HUES6 (cell line): Measurements from ENCODE around the gene IL11.

ENCODE experiments used
- H3K27ac ChIP-seq: 2 replicates; pipeline ENCODE4 v1.7.0; 2013; ENCODE audit warnings: low read depth, mild to moderate bottlenecking, low read length, inconsistent platforms
- H3K27me3 ChIP-seq: 2 replicates; pipeline ENCODE4 v1.6.1; 2013; ENCODE audit warnings: low read length; ENCODE audit not compliant: control insufficient read depth, insufficient read depth
- H3K36me3 ChIP-seq: 2 replicates; pipeline ENCODE4 v1.6.1; 2013; ENCODE audit warnings: low read length; ENCODE audit not compliant: control insufficient read depth, insufficient read depth
- H3K4me1 ChIP-seq: 2 replicates; pipeline ENCODE4 v1.6.1; 2013; ENCODE audit warnings: low read length; ENCODE audit not compliant: control insufficient read depth, insufficient read depth
- H3K4me3 ChIP-seq: 2 replicates; pipeline ENCODE4 v1.5.1; 2013; ENCODE audit warnings: low read depth, low read length
- H3K9ac ChIP-seq: one replicate; pipeline ENCODE4 v1.6.1; 2013; ENCODE audit warnings: mild to moderate bottlenecking, low read length
- H3K9me3 ChIP-seq: 2 replicates; pipeline ENCODE4 v1.6.1; 2013; ENCODE audit warnings: low read depth, low read length; ENCODE audit not compliant: control insufficient read depth, insufficient read depth

IL11 gene

GRCh38 chr19:55346725-55347441 is 23.4 kb downstream of the IL11 start:
- H3K9ac ChIP-seq: no peak overlapping the region
- H3K4me3 ChIP-seq: no peak overlapping the region
- no peaks in the 10 kb centered on the region for H3K9me3 ChIP-seq
- H3K27me3 ChIP-seq: peaks cover 15% of the 10 kb centered on the region
- H3K4me1 ChIP-seq: peaks cover 40% of the 10 kb centered on the region
- H3K27ac ChIP-seq: no peak overlapping the region
- H3K36me3 ChIP-seq: peaks cover 46% of the 10 kb centered on the region

GRCh38 chr19:55345818-55346724 is 24.2 kb downstream of the IL11 start:
- peaks cover 46% of the 10 kb centered on the region for H3K4me1 ChIP-seq
- peaks cover 48% of the 10 kb centered on the region for H3K36me3 ChIP-seq

GRCh38 chr19:55345101-55345817 is 25.0 kb downstream of the IL11 start:
- Histone ChIP-seq H3K9ac (peak overlapping the region; percentile 15), H3K9me3 (no peaks in the 10 kb centered on the region), H3K27me3 (no peaks in the 10 kb centered on the region), H3K4me1 (peaks cover 44% of the 10 kb centered on the region), H3K27ac (no peak overlapping the region), H3K4me3 (no peak overlapping the region), H3K36me3 (peaks cover 48% of the 10 kb centered on the region)

More at GRCh38 chr19:55345818-55346724, 24.2 kb downstream of the IL11 start:
- Histone ChIP-seq H3K9me3 (no peaks in the 10 kb centered on the region), H3K27me3 (peaks cover 7% of the 10 kb centered on the region), H3K9ac (no peak overlapping the region), H3K4me3 (no peak overlapping the region), H3K27ac (no peak overlapping the region)

GRCh38 chr19:55344444-55344843 is 25.8 kb downstream of the IL11 start:
- peaks cover 39% of the 10 kb centered on the region for H3K4me1 ChIP-seq

GRCh38 chr19:55341595-55342531 is 28.4 kb downstream of the IL11 start:
- Histone ChIP-seq H3K27ac (no peak overlapping the region), H3K4me3 (peak overlapping the region; percentile 48), H3K9ac (peak overlapping the region; percentile 21)

More at GRCh38 chr19:55344444-55344843, 25.8 kb downstream of the IL11 start:
- Histone ChIP-seq H3K36me3 (peaks cover 48% of the 10 kb centered on the region), H3K27ac (no peak overlapping the region), H3K4me3 (no peak overlapping the region), H3K9me3 (no peaks in the 10 kb centered on the region), H3K27me3 (no peaks in the 10 kb centered on the region), H3K9ac (no peak overlapping the region)

GRCh38 chr19:55341171-55341588 is 29.1 kb downstream of the IL11 start:
- Histone ChIP-seq H3K9me3 (no peaks in the 10 kb centered on the region), H3K4me1 (peaks cover 26% of the 10 kb centered on the region), H3K9ac (peak overlapping the region; percentile 21)

More at GRCh38 chr19:55341595-55342531, 28.4 kb downstream of the IL11 start:
- Histone ChIP-seq H3K27me3 (no peaks in the 10 kb centered on the region), H3K4me1 (peaks cover 29% of the 10 kb centered on the region), H3K36me3 (peaks cover 45% of the 10 kb centered on the region), H3K9me3 (no peaks in the 10 kb centered on the region)

GRCh38 chr19:55340784-55341147 is 29.5 kb downstream of the IL11 start:
- Histone ChIP-seq H3K4me3 (peak overlapping the region; percentile 97), H3K9me3 (no peaks in the 10 kb centered on the region), H3K9ac (peak overlapping the region; percentile 79), H3K4me1 (peaks cover 22% of the 10 kb centered on the region), H3K36me3 (peaks cover 36% of the 10 kb centered on the region), H3K27me3 (no peaks in the 10 kb centered on the region), H3K27ac (peak overlapping the region; percentile 78; the same call in 1 of the 2 replicates)

More at GRCh38 chr19:55341171-55341588, 29.1 kb downstream of the IL11 start:
- Histone ChIP-seq H3K27ac (peak overlapping the region; percentile 78; the same call in 1 of the 2 replicates), H3K27me3 (no peaks in the 10 kb centered on the region), H3K4me3 (peak overlapping the region; percentile 97), H3K36me3 (peaks cover 40% of the 10 kb centered on the region)

GRCh38 chr19:55339889-55340783 is 30.1 kb downstream of the IL11 start:
- Histone ChIP-seq H3K27ac (peak overlapping the region; percentile 78; the same call in 1 of the 2 replicates), H3K27me3 (no peaks in the 10 kb centered on the region), H3K4me3 (peak overlapping the region; percentile 97), H3K9ac (peak overlapping the region; percentile 79), H3K4me1 (peaks cover 16% of the 10 kb centered on the region), H3K36me3 (peaks cover 30% of the 10 kb centered on the region), H3K9me3 (no peaks in the 10 kb centered on the region)

GRCh38 chr19:55339105-55339888 is 31.0 kb downstream of the IL11 start, which contains the start of gene KMT5C:
Gene KMT5C (plus strand): TSS chr19:55339876. CDS start chr19:55341937, 2,061 bp downstream.
- H3K36me3 ChIP-seq: peaks cover 22% of the 10 kb centered on the region
- H3K9ac ChIP-seq: peak within 1 kb of the TSS; percentile 91
- H3K9me3 ChIP-seq: no peaks in the 10 kb centered on the region
- H3K4me1 ChIP-seq: peaks cover 16% of the 10 kb centered on the region
- peak within 1 kb of the TSS; percentile 97 for H3K4me3 ChIP-seq
- no peaks in the 10 kb centered on the region for H3K27me3 ChIP-seq
- peak within 1 kb of the TSS; percentile 94 for H3K27ac ChIP-seq
